DMS153 treated with DMSO at 0.1 percent for 48 hours (cell line): ENCODE data around the gene ERBB2.
A peak's percentile ranks its signal among the peaks of the same experiment; 100 is the strongest.
"Not testable (repeated sequence)": the region's sequence is repeated elsewhere in the genome, so short reads cannot be mapped to it uniquely, and the experiment has no call there.

Source experiments
- DNase-seq: peaks from one replicate; lab custom pipeline; 2025; ENCODE audit not compliant: unreplicated experiment; lab: John Stamatoyannopoulos, UW

The ERBB2 gene

DNA sequence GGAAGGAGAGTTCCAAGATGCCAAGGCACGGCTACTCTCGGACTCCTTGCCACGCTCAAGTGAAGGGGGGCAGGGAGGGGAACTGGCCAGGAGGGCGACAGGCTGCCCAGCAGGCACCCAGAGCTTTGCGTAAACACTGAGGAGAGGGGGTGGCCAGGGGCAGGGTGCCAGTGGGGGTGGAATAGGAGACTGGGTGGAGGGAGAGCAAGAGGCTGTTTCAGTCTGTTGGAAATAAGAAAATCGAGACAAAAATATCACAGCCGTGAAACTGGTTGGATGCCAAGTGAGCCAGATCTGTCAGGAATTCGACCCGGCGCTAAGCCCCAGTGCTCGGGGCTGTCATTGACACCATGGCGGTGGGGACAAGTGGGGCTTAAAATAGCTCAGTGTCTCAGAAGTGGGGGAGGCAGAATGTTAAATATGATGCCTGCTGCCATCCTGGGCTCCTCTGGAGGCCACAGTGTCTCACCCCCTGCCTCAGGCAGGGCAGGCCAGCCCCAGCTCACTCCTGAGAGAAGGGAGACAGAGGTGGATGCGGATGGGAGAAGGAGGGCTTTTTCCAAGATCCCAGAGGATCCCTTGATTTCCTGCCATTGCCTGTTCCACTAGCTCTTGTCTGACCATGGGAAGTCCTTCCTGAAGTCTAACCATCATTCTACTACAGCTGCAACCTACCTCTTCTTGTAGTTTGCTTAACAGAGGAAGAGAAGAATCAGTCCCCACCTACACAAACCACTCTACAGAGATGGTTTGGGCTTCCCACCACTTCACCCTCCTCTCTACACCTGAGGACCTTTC lies 22.1 kb upstream of the ERBB2 start:
- DNase-seq: no peak

DNA sequence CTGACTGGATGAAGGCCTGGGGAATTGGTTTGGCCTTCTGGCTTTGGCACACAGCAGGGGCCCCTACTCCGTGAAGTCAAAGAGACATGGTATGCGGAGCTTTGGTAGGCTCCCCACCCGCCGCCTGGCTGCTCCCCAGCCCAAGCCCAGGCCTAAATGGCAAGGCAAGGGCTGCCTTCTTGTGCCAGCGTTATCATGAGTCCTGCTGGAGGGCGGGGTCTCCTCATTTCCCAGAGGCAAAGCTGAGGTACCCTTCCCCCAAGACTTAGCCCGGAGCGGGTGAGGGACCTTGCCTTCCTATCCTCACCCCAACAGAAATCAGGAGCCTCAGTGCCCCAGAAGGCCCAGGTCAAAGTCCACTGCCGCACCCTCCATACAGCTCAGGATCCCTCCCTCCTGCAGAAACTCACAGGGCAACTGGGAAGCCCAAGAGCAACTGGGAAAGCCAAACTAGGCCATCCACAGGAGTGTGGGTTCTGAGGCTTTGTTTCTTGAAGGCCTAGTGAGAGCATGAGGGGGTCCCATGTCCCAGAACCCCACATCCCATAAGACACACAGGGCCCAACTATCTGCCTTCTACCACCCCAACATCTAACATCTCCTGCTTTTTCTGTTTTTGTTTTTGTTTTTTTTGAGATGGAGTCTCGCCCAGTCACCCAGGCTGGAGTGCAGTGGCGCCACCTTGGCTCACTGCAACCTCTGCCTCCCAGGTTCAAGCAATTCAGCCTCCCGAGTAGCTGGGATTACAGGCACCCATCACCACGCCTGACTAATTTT lies 21.3 kb upstream of the ERBB2 start:
- DNase-seq: no peak

DNA sequence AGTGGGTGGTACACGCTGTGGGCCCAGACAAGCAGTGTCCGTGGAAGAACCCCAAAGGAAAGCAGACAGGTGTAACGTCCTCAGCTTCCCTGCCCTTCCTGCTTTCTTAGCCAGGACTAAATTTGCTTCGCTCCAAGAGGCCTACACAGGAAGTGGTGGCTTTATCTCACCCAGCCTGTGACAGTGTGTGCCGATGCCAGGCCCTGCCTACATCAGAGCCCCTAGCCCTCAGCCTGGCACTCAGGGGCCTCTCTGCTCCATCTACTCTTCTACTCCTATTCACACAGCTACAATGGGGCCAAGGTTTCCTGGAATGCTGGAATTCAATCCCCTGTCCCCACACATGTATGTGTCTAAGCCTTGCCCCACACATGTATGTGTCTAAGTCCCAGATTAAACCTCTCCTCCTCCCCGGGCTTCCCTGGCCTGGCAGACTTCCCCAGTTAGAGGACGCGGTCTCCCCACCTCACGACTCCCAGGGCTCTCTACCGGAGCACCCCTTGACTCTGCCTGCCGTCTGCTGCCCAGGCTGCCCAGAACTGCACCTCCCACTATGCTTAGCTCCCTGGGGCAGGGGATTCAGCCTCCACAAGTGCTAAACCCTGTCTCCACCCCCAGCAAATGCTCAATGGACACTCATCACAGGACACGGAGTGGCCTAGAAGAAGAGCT lies 20.2 kb upstream of the ERBB2 start:
- DNase-seq: no peak

DNA sequence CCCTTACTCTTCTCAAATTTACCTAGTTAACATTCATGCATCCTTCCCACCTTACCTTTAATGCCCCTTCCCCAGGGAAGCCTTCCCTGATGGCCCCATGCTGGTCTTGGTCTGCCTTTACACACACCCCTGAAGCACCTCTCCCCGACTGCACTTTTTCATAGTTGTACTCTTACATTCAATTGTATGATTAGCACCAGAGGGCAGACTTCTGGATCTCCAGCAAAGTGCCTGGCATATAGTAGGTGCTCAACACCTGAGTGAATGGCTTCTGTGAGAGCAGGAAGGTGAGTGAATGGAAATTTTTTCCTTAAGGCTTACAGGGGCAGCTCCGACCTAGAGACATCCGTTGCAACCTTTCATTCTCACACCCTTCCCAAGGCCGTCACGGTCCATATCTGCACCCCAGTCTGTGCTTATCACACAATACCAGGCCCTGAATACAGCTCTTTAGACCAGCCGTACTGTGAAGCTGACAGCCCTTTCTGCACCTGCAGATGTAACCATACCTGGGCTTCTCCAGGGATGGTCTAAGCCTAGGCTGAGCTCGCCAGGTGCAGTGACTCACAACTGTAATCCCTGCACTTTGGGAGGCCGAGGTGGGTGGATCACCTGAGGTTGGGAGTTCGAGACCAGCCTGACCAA lies 16.4 kb upstream of the ERBB2 start:
- DNase-seq: no peak

DNA sequence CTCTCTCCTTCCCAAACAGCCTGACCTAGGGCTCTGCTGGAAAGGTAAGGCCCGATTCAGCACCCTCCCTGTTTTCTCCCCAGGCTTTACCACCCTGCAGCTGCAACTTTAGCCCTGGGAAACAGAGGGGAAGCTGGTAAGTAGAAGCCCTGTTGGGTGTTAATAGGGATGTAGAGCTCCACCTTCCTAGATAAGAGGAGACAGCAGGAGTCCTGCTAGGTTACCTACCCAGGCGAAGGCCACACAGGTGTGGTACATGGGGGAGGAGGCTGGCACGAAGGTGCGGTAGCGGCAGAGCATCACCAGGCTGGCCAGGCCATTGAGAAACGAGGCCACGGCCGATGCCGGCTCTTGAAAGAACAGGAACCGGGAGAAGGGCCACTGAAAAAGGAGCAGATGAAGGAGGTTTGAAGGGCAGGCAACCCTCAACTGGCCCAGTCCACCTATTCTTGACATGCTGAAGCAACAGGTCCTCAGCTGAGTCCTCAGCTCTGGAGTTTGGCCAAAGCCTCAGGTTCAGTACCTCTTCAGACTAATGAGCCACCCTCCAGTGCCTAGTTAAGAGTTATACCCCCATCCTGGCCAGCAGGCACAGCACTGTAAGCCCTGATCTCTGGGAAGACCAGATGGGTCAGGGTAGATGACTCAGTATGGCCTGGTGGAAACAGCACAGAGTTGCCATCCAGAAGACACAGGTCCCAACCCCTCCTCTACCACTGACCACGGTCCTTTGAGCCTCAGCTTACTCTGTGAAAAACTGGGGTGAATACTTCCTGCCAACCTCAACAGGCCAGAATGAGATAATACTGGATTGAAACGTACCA lies 15.3 kb upstream of the ERBB2 start:
- no peak for DNase-seq

DNA sequence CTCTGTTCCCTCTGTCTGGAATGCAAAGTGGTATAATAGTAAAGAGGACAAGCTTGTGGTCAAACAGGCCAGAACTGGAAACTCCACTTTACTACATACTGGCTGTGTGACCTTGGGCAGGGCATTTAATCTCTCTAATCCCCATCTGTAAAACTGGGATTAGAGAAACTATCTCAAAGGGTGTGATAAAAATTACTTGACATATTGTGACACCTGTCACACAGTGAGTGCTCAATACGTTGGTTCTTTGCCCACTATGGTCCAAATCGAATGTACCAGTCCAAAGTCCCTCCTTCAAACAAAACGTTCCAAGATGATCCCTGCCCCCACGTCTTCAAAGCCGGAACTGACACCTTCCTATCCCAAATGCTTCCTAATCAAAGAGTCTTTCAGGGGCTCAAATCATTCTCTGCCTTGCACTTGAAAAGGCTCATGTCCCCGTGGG lies 12.7 kb upstream of the ERBB2 start:
- DNase-seq: no peak

DNA sequence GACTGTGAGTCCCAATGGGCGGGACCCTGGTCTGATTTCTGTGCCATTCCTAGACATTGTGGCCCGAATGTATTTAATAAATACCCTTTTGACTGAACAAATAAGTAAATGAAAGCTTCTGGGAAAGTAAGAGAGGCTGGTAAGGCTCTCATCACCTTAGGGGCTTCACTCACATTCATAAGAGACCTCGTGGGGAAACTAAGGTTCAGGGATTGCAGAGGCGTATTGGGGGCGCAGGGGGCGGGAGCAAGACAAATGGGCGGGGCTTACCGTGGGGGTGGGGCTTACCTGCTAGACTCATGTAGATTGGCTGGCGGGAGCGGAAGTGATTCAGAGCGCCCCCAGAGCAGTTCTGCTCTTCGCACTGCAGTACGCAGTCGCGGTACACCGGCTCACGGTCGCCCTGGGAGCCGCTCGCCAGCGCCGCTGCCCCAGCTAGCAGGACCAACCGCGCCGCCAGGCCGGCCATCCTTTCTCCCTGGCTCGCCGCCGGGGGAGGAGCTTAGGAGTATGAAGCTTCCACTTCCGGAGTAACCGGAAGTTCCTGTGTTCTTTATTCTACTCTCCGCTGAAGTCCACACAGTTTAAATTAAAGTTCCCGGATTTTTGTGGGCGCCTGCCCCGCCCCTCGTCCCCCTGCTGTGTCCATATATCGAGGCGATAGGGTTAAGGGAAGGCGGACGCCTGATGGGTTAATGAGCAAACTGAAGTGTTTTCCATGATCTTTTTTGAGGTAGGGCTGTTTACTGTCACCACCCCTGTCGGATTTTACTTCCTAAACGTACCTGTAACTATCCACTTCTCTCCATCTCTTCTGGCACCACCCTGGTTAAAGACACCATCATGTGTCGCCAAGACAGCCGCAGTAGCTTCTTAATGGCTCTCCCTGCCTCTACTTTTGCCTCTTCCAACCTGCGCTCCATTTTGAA lies 12.1 kb upstream of the ERBB2 start, which contains the start of gene PGAP3:
Gene PGAP3, minus strand, starts transcription at position 512 of the 929 bp plus-strand sequence. Its CDS starts 43 bp downstream, at position 469.
- peak; percentile 79 for DNase-seq

DNA sequence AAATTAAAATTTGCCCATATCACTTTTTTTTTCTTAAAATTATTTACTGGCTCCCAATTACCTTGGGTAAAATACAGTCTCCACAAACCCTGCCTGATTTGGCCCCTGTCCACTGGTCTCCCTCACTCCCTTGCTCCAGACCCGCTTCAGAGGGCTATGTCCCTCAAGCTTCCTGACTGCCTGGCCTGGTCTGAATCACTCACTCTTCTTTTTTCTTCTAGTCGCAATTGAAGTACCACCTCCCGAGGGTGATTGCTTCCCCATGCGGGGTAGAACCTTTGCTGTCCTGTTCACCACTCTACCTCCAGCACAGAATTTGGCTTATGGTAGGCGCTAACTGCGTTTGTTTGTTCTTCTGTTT lies 11.4 kb upstream of the ERBB2 start:
- no peak for DNase-seq

DNA sequence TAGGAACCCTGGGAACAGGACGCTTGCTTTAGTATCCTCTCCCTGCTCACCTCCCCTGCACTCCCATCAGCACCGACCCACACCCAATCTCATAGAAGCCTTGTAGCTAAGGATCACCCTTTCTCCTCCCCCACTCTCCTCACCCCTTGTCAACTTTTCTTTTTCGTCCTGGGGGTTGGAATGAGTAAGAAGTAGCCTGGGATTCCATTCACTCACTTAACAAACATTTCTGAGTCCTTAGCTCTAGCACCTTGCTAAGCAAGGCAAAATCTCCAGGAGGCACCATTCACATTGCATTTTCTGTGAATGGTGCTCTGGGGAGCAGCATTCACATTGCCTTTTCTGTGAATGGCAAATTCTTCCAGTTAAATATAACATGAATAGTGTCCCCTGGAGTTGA lies 10.9 kb upstream of the ERBB2 start:
- no peak for DNase-seq

DNA sequence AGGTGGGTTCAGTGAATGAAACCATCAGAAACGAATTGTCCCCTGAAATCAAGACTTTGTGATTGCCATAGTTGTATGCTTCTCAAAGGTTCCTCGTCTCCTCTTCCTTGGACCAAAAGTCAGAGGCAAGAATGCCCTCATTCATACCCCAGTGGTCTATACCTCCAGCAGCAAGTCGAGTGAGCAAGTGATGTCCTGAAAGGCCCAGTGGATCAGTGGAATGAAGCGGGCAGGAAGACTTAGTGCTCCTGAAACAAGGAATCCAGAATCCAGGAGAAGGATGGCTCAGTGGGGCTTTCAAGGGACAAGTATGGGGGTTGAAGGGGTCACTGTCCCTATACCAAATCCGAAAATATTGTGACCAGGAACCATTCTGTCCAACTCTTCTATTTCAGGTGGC lies 5.3 kb upstream of the ERBB2 start:
- DNase-seq: no peak

DNA sequence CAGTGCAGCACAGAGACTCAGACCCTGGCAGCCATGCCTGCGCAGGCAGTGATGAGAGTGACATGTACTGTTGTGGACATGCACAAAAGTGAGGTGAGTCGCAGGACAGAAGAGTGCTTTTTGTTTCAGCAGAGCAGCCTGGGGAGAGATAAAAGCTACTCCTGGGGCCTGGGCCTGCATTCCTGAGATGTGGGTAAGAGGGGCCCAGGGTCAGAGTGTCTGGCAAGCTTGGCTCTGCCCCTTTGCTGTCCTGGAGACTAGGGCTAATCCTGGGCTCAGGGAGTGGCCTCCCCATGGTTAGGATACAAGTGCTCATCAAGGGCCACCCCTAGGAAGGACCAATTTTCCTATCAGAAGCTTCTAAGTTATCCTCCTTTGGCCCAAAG lies 4.8 kb upstream of the ERBB2 start:
- no peak for DNase-seq

DNA sequence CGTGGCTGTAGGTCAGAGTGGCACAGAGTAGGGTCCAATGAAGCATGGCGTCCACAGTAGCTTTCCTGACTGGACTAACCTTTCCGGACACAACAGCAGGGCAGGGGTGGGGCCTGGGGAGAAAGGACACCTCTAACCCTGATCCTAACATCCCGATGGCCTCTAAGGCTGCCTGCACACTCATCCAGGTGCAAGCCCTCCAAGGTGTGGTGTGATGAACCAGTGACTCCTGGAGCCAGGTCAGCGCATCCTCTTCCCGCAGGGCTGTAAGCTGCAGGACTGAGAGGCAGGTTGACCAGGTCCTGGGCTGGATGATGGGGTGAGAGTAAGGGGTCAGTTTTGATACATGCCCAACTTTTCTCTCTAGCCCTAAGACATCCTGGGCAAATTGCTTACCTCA lies 3.1 kb upstream of the ERBB2 start:
- DNase-seq: no peak

DNA sequence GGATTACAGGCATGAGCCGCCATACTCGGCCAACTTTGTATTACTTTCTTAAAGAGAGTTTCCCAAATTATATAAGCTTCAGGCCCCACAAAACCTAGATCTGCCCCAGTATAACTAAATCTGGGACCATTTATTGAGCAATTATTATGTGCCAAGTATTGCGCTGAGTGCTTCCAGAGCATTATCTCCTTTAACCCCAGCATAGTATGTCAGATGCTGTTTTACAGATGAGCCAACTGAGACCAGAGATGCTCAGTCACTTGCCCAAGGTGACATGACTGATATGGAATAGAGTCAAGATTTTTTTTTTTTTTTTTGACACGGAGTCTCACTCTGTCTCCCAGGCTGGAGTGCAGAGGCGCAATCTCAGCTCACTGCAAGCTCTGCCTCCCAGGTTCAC lies 1.9 kb upstream of the ERBB2 start:
- DNase-seq: no peak

DNA sequence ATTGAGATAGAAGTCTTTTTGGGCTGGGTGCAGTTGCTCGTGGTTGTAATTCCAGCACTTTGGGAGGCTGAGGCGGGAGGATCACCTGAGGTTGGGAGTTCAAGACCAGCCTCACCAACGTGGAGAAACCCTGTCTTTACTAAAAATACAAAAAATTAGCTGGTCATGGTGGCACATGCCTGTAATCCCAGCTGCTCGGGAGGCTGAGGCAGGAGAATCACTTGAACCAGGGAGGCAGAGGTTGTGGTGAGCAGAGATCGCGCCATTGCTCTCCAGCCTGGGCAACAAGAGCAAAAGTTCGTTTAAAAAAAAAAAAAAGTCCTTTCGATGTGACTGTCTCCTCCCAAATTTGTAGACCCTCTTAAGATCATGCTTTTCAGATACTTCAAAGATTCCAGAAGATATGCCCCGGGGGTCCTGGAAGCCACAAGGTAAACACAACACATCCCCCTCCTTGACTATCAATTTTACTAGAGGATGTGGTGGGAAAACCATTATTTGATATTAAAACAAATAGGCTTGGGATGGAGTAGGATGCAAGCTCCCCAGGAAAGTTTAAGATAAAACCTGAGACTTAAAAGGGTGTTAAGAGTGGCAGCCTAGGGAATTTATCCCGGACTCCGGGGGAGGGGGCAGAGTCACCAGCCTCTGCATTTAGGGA lies 577 bp upstream of the ERBB2 start:
- DNase-seq: not testable (repeated sequence)

DNA sequence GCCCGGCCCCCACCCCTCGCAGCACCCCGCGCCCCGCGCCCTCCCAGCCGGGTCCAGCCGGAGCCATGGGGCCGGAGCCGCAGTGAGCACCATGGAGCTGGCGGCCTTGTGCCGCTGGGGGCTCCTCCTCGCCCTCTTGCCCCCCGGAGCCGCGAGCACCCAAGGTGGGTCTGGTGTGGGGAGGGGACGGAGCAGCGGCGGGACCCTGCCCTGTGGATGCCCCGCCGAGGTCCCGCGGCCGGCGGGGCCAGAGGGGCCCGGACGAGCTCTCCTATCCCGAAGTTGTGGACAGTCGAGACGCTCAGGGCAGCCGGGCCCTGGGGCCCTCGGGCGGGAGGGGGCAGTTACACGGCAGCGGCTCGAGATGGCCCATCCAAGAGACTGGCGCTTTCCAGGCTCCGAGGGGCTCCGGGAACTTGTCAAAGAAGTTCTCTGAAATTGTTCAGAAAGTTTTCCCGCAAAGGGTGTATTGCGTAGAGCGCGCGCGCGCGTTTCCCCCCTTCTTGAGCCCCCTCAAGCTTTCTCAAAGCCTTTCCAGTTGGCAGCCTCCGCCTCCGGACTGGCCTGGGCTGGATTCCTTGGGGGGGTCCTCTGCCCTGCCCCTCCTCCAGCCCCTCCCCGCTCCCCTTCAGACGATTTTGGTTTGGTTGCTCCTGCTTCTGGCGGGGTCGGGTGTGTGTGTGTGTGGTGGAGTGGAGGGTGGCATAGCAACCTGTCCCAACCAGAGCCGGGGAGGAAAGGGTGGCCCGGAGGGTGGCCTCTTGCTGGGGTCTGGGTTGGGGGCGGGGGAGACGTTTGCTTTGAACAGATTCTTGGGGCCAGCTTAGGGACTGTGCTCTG lies 504 bp downstream of the ERBB2 start:
- DNase-seq: no peak

DNA sequence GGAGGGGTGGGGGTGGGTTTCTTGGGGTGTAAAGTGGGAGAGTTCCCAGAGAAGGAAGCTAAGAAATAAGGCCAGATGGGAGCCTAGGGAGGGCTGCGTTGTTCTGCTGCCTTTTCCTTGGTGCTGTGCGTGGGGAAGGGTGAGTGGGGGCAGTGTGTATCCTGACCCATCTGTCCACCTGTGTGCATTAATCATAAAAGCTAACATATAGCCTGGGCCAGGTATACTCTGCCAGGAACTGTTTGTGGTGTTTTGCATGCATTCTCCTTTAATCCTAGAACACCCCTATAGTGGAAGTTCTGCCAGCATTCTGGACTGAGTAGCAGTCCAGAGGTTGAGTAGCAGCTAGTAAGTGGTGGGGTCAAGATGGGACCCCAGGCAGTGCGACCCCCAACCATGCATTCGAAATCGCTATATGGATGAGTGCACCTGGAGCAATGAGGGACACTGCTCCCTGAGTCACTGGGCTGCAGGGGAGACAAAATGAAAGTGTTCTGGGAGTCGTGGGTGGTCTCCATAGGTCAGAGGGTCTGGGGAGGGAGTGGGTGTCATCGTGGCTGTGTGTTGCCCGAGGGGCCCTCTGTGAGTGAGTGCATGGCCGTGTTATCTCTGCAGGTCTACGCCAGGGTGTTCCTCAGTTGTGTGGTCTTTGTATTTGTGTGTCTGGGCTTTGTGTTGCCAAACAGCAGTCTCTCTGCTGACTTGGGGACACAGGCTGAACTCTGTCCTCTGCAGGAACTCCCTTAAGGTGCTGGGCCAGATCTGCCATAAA lies 1.3 kb downstream of the ERBB2 start:
- DNase-seq: no peak

DNA sequence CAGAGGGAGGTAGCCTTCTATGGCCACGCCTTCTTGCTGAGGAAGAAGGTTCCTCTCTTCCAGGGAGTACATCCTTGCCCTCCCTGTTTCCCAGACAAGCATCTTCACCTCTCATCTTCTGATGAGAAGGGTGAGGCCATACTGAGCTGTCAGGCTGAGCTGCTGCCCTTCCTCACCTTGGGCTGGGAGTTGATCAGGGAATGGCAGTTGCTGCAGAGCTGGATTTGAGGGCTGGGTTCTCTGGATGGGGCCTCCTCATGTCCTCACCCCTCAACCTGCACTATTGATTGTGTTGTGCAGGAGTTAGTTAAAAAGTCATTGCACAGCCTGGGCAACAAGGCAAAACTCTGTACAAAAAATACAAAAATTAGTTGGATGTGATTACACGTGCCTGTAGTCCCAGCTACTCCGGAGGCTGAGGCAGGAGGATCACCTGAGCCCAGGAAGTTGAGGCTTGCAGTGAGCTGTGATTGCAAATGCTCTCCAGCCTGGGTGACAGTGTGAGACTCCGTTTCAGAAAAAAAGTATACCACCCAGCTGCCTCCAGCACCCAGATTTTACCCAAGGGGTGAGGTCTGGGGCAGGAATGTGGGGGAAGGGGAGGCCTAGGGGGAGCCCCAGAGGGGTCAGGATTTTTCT lies 2.0 kb downstream of the ERBB2 start:
- DNase-seq: no peak
